Measurements from ENCODE around the gene PLD1. TPM values are rescaled to one million over a fixed set of nuclear protein-coding genes. Genes with fewer than 3 reads are reported as not detected.

Gene PLD1
- total RNA-seq, 1 donor from 2014 or later, result 31.3 TPM

- Histone ChIP-seq H3K4me3 (ENCODE audit: low read length in 3 of 3) (peak overlapping the region in 1 of 3 donors; percentile 13), H3K27ac (ENCODE audit: low read depth, low read length) (no peak overlapping the region), H3K4me1 (ENCODE audit: control insufficient read depth in 3 of 3, insufficient read depth in 3 of 3, low read length in 3 of 3) (peaks cover 0 to 2% (median 0%) of the 10 kb centered on the region in 3 donors), H3K27me3 (ENCODE audit: control insufficient read depth in 3 of 3, insufficient read depth in 3 of 3, low read length in 3 of 3) (no peaks in the 10 kb centered on the region), H3K9ac (ENCODE audit: low read depth in 1 of 3, low read length in 3 of 3) (no peak overlapping the region), H3K9me3 (ENCODE audit: control insufficient read depth in 3 of 3, low read length in 3 of 3) (no peaks in the 10 kb centered on the region), H3K36me3 (ENCODE audit: control insufficient read depth in 3 of 3, insufficient read depth in 3 of 3, low read length in 3 of 3) (no peaks in the 10 kb centered on the region)
Measured at GRCh38 chr3:171556148-171556547, 254.1 kb downstream of the PLD1 start.

GRCh38 chr3:171553086-171553485 lies 257.2 kb downstream of the PLD1 start:
- Histone ChIP-seq H3K9ac (ENCODE audit: low read depth in 1 of 3, low read length in 3 of 3) (no peak overlapping the region), H3K36me3 (ENCODE audit: control insufficient read depth in 3 of 3, insufficient read depth in 3 of 3, low read length in 3 of 3) (no peaks in the 10 kb centered on the region), H3K27ac (ENCODE audit: low read depth, low read length) (no peak overlapping the region), H3K4me3 (ENCODE audit: low read length in 3 of 3) (no peak overlapping the region), H3K27me3 (ENCODE audit: control insufficient read depth in 3 of 3, insufficient read depth in 3 of 3, low read length in 3 of 3) (no peaks in the 10 kb centered on the region), H3K4me1 (ENCODE audit: control insufficient read depth in 3 of 3, insufficient read depth in 3 of 3, low read length in 3 of 3) (peaks cover 0 to 2% (median 0%) of the 10 kb centered on the region in 3 donors), H3K9me3 (ENCODE audit: control insufficient read depth in 3 of 3, low read length in 3 of 3) (no peaks in the 10 kb centered on the region)

GRCh38 chr3:171552531-171552930 lies 257.8 kb downstream of the PLD1 start:
- H3K4me3 ChIP-seq (ENCODE audit: low read length in 3 of 3), result no peak overlapping the region
- no peaks in the 10 kb centered on the region for H3K36me3 ChIP-seq (ENCODE audit: control insufficient read depth in 3 of 3, insufficient read depth in 3 of 3, low read length in 3 of 3)
- no peak overlapping the region for H3K27ac ChIP-seq (ENCODE audit: low read depth, low read length)
- H3K27me3 ChIP-seq (ENCODE audit: control insufficient read depth in 3 of 3, insufficient read depth in 3 of 3, low read length in 3 of 3), result no peaks in the 10 kb centered on the region
- H3K4me1 ChIP-seq (ENCODE audit: control insufficient read depth in 3 of 3, insufficient read depth in 3 of 3, low read length in 3 of 3), result peaks cover 0 to 2% (median 0%) of the 10 kb centered on the region in 3 donors
- H3K9me3 ChIP-seq (ENCODE audit: control insufficient read depth in 3 of 3, low read length in 3 of 3), result no peaks in the 10 kb centered on the region
- H3K9ac ChIP-seq (ENCODE audit: low read depth in 1 of 3, low read length in 3 of 3), result no peak overlapping the region

GRCh38 chr3:171551296-171551695 lies 259.0 kb downstream of the PLD1 start:
- Histone ChIP-seq H3K27ac (ENCODE audit: low read depth, low read length) (no peak overlapping the region), H3K36me3 (ENCODE audit: control insufficient read depth in 3 of 3, insufficient read depth in 3 of 3, low read length in 3 of 3) (no peaks in the 10 kb centered on the region), H3K27me3 (ENCODE audit: control insufficient read depth in 3 of 3, insufficient read depth in 3 of 3, low read length in 3 of 3) (no peaks in the 10 kb centered on the region), H3K9ac (ENCODE audit: low read depth in 1 of 3, low read length in 3 of 3) (no peak overlapping the region), H3K9me3 (ENCODE audit: control insufficient read depth in 3 of 3, low read length in 3 of 3) (no peaks in the 10 kb centered on the region), H3K4me3 (ENCODE audit: low read length in 3 of 3) (no peak overlapping the region), H3K4me1 (ENCODE audit: control insufficient read depth in 3 of 3, insufficient read depth in 3 of 3, low read length in 3 of 3) (peaks cover 0 to 1% (median 0%) of the 10 kb centered on the region in 3 donors)

Other genes with a start within 250 kb of the PLD1 start
- gene TMEM212, start 32.9 kb upstream of the PLD1 start, total RNA-seq, result not detected
- gene FNDC3B, start 229.1 kb upstream of the PLD1 start, total RNA-seq, result 140 TPM

All from skeletal muscle tissue (tissue), 4 donors.